ENCODE measurements around the gene TMEM214.
"Not testable (repeated sequence)": the region's sequence is repeated elsewhere in the genome, so short reads cannot be mapped to it uniquely, and the experiment has no call there.

Gene TMEM214

DNA sequence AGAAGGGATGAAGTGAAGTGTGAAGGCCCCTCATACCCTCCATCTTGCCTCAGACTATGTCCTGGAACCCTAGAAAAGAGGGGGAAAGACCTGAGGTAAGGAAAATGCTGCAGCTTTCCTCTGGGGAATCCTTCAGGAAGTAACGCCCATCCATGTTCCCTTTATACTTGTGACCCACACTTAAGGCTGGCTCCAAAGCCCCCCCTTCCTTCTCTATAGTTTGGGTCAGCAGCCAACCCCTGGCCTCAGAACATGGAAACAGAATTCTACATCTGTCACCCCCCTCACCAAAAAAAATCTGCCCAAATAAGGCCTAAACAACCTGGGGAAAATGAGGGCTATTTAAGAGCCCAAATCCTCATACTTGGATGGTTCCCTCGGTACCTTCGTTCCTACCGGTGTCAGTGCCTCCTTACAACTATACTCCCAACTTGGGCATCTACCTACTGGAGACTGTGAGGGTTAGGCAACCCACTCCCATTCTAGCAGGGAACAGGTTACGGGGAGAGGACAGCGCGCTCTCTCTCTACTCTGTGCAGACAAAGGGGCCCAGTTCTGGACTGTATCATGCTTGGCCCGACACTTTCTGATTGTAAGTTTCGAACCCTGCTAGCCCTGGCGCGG is 38.0 kb downstream of the TMEM214 start:
- DNase-seq, result no peak

DNA sequence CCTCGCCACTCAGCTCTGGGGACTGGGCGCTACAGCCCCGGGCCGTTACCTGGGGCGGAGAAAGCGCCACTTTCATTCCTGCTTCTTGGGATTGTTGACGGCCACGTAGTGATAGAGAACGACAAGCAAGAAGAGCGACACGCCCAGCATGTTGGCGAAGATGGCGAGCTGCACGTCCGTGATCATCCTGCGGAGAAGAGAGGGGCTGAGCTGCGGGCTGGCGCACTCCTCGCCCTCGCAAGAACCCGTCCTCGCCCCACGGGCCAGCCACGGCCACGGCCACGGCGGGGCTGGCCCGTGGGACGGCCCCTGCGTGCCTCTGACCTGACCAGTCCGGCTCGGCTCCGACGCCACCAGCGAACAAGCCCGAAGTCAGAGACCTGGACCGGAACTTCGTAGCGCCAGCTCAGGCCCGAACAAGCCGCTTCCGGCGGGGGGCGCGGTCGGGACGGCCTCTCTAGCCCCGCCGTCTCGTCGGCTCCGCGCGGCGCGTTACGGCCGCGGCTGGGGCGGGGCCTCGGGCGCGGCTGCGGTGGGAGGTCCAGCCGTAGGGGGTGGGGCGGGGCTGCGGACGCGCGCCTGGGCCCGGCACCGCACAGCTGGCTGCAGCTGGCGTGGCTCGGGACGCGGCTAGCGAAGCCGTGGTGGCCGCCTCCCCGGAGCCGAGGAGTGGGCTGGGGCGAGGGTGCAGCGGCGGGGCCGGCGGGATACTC is 38.7 kb downstream of the TMEM214 start, which contains the start of gene OST4:
TSS of gene OST4 (minus strand) at position 378 of the 713 bp plus-strand sequence.
- peak; percentile 95 for DNase-seq

DNA sequence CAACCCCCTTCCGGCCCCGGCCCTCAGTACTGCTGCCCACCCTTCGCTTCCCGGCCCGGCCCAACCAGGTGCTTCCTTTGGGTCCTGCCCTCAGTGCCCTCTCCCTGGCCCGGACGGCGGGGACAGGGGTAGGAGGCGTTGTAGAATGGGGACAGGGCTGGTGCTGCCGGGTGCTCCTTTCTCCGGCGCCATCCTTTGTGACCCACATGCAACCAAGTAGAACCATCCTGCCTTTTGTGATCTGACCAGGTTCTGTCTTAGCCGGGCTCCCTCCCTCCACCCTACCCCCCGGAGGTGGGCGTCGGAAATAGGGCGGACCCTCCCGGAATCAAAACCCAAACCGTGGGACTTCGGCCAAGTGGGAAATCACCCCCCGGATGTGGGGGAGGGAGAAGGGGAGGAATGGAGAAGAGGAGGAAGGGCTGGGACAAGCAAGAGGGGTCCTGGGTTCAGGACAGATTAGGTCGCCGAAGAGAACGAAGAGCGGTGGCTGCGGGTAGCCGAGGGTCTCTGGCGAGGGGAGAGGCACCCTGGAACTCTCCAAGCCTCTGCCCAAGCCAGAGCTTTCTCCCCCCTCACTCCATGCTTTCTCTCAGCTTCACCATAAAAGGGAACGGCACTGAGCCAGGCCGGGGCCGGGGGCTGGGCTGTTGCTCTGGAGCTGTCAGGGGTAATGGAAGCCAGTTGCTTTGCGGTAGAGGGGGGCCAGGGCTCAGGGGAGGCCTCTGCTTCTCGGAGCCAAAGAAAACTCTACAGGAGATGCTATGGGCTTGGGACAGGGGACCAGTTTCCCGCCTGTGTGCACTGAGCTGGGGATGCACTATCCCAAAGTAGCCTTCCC is 39.4 kb downstream of the TMEM214 start:
- peak; percentile 95 for DNase-seq

DNA sequence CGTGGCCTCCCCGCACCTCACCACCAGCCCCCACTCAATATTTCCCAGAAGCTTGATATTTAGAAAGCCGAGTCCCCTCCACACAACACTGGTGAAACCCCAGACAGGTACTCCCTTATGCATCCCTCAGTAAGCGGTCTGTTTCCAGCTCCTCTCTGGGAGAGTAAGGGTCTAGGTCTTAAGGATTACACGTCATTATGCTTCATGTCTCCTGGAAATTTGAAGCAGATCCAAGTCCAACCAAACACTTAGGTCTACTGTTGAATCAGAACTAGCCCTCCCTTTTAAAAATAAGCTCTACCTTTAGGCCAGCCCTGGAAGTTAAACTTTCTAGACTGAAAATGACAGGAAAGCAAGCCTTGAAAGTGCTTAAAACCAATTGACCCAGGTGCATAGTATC is 40.2 kb downstream of the TMEM214 start:
- peak; percentile 77 for DNase-seq

DNA sequence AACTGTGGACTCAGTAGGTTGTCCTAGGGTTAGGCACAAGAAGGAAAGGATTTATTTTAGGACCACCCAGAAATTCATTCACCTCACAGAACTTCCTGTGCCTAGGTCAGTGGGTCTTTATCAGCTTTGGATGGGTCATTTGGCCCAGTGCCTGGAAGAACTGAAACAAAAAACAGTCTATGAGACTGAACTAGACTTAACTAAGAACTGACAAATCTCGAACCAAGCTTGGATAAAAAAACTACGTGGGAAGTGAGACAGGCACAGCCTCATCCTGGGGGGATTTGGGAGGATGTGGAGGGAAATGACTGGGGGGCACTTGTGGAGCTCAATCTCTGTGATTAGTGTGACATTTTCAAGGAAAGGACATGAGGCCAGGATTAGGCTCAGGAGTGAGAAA is 41.0 kb downstream of the TMEM214 start:
- no peak for DNase-seq

DNA sequence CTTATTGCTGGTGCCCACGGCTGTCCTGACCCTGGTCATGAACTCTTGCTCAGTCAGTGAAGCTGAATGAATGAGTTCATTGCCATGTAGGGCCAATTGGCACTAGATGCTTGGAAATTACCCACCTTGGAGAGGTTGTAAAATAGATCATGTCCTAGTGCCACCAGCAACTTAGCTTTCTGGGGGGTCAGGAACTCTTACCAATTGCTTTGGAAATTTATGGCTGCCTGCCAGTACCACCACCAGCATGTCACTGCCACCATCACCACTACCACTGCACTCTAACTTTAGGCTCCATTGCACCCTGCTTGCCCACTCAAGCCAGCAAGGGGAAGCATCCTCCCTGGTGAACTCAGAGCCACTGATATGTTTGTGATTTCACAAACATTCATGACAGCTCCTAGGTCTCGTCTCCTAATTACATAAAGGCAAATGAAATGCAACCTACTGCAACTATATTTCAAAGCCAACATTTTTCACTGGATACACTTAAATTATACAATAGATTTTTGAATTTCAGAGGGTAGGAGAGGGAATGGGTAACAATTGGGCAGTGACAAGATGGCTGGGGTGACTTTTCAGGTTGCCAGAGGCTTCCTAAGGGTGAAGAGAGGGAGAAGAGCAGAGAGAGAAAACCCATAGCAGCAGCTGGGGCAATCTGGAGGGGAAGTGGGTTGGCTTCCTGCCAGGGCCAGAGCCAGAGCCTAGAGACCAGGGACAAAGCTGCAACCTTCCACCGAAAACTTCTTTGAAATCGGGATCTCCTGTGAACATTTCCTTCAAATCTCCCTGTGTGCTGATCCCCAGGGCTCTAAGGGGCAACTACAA is 42.2 kb downstream of the TMEM214 start:
- peak; percentile 44 for DNase-seq

DNA sequence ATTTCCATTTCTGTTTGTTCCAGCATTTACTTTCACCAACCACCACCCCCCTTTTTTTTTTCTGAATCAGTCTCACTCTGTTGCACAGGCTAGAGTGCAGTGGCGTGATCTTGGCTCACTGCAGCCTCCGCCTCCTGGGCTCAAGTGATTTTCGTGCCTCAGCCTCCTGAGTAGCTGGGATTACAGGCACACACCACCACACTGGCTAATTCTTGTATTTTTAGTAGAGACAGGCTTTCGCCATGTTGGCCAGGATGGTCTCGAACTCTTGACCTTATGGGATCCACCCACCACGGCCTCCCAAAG is 42.8 kb downstream of the TMEM214 start:
- DNase-seq, result not testable (repeated sequence)

DNA sequence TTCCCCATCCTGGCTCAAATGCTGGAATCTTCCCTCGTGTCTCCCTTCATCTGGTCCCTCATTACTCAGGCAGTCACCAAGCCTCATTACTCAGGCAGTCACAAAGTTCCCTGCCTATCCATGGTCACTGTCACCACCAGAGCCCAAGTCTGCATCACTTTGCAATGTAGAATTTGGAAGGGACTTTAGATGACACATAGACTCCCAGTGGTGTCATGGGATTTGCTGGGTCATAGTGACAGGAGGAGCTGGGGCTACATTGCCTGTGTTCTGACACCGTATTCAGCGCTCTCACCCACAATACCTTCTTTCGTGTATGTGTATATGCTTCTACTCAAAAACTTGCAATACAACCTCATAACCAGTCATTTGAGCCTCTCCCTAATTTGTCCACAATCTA is 43.6 kb downstream of the TMEM214 start:
- DNase-seq, result no peak

DNA sequence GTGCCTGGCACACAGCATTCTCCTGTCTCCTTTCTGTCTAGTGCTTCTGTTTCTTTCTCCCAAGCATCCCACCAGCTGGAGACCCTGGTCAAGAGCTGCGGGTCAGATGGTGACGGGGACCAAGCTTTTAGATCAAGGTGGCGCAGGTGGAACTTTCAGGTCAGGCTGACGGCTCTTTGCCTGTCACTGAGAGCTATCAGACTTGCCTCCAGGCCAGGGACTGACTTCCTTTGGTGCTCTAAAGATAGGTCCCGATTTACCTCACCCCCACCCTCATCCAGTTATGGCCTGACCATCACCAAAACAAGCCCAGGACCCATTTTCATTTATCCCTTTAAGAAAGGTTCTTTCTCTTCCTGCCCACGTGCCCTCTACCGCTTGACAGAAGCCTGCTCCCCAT is 44.5 kb downstream of the TMEM214 start:
- no peak for DNase-seq

DNA sequence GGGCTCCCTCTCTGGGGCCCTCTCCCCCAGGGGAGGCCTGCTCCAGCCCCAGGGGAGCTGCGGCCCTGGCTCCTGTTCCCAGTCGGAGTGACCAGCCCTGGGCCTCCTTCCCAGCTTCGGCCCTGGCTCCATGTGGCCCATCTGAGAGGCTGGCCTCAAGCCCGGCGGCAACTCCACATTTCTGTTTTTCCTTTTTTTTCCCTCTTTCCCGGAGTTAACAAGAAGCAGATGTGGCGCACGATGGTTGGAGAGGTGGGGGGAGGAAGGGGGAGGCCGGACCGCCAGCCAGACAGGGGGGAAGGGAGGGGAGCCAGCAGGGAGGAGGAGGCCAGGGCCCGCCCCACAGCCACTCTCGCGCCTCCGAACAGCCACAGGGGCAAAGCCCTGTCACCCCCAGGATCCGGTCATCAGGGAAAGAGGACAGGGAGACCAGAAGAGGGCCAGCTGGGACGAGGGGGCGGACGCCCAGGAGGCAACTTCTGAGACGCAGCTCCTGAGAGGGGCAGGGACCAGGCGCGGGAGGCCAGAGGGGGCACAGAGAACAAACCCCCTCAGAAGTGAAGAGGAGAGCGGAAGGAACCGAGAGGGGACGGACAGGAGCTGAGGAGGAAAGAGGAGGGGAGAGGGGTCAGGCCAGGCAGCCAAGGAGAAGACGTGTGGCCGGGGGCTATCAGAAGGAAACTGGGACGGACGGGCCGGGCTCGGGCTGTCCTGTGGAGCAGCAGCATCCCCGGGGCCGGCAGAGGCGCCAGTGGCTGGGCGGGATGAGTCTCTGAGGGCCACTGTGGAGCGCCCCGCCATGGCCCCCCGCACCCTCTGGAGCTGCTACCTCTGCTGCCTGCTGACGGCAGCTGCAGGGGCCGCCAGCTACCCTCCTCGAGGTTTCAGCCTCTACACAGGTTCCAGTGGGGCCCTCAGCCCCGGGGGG is 45.8 kb downstream of the TMEM214 start, which contains the start of gene EMILIN1:
TSS of gene EMILIN1 (plus strand) at position 349 of the 928 bp plus-strand sequence. CDS start at position 800, 451 bp downstream.
- DNase-seq, result peak; percentile 97

DNA sequence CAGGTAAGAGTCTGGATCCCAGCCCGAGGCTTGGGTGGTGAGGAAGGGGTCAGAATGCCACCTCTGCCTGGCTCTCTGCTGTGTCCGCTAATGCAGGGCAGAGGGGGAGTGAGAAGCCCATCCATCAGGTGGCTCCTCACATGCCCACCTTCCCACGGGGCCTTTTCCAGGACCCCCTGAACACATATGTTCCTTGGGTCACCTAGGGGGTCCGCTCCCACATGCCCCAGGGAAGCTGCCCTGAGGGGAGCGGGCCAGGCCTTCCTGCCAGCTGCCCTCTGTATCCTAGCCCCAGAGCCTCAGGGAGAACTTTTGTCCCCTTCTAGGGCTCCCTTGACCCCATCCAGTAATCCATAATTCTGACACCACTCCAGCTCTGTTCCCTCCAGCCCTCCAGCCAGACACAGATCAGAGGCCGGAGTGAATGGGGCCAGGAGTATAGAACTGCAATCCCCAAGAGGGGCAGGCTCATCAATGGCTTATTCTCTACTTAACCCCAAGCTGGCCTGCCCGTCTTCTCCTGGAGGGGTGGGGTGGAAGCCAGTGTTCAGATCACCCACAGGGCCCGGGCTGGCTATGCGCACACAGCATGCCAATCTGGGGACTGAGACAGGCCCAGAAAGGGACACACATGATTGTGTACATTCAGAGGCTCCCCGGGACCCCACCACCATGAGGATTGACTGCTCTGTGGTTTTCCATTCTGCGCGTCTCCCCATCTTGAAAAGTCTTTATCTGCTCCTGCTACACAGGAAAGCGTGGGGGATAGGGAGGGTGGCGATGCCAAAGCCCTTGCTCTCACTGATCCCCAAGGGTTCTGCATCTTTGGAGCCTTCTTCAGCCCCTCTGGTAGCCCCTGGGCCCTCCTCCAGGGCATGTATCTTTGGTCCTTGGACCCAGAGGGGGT is 46.7 kb downstream of the TMEM214 start:
- DNase-seq, result no peak

DNA sequence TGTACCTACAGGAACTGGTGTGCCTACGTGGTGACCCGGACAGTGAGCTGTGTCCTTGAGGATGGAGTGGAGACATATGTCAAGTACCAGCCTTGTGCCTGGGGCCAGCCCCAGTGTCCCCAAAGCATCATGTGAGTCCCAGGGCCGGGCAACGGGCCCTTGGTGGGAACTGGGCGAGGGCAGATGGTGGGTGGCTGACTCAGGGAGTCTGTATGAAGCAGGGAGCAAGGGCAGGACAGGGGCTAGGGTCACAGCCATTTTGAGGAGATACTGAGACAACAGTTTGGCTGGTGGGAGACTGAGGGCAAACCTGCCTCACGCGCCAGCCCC is 47.3 kb downstream of the TMEM214 start:
- no peak for DNase-seq

DNA sequence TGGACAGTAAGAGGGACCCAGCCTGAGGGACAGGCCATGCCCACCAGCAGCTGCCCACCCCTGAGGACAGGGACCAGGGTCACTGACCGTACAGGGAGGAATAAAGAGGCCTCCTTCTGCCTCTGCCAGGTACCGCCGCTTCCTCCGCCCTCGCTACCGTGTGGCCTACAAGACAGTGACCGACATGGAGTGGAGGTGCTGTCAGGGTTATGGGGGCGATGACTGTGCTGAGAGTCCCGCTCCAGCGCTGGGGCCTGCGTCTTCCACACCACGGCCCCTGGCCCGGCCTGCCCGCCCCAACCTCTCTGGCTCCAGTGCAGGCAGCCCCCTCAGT is 47.8 kb downstream of the TMEM214 start:
- DNase-seq, result no peak

DNA sequence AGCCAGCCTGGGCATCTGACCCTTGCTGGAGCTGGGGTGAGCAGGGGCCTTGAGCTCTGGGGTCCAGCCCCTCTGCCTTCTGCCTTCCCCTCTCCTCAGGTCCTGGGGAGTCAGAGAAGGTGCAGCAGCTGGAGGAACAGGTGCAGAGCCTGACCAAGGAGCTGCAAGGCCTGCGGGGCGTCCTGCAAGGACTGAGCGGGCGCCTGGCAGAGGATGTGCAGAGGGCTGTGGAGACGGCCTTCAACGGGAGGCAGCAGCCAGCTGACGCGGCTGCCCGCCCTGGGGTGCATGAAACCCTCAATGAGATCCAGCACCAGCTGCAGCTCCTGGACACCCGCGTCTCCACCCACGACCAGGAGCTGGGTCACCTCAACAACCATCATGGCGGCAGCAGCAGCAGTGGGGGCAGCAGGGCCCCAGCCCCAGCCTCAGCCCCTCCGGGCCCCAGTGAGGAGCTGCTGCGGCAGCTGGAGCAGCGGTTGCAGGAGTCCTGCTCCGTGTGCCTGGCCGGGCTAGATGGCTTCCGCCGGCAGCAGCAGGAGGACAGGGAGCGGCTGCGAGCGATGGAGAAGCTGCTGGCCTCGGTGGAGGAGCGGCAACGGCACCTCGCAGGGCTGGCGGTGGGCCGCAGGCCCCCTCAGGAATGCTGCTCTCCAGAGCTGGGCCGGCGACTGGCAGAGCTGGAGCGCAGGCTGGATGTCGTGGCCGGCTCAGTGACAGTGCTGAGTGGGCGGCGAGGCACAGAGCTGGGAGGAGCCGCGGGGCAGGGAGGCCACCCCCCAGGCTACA is 49.4 kb downstream of the TMEM214 start:
- no peak for DNase-seq

DNA sequence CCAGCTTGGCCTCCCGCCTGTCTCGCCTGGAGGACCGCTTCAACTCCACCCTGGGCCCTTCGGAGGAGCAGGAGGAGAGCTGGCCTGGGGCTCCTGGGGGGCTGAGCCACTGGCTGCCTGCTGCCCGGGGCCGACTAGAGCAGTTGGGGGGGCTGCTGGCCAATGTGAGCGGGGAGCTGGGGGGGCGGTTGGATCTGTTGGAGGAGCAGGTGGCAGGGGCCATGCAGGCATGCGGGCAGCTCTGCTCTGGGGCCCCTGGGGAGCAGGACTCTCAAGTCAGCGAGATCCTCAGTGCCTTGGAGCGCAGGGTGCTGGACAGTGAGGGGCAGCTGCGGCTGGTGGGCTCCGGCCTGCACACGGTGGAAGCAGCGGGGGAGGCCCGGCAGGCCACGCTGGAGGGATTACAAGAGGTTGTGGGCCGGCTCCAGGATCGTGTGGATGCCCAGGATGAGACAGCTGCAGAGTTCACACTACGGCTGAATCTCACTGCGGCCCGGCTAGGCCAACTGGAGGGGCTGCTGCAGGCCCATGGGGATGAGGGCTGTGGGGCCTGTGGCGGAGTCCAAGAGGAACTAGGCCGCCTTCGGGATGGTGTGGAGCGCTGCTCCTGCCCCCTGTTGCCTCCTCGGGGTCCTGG is 50.1 kb downstream of the TMEM214 start:
- no peak for DNase-seq

DNA sequence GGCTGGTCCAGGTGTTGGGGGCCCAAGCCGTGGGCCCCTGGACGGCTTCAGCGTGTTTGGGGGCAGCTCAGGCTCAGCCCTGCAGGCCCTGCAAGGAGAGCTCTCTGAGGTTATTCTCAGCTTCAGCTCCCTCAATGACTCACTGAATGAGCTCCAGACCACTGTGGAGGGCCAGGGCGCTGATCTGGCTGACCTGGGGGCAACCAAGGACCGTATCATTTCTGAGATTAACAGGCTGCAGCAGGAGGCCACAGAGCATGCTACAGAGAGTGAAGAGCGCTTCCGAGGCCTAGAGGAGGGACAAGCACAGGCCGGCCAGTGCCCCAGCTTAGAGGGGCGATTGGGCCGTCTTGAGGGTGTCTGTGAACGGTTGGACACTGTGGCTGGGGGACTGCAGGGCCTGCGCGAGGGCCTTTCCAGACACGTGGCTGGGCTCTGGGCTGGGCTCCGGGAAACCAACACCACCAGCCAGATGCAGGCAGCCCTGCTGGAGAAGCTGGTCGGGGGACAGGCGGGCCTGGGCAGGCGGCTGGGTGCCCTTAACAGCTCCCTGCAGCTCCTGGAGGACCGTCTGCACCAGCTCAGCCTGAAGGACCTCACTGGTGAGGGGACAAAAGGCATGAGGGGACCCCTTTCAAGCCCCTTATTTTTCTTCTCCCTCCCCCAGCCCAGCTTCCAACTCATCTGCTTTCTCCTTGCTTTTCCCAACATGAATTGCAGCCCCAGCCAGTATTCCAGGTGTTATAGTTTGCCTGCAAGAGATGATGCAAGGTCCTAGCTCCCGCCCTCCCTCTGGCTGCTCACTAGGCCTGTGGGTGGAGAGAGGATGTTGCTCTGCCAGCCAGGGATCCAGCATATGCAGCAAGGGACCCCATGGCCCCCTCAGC is 50.9 kb downstream of the TMEM214 start:
- no peak for DNase-seq

DNA sequence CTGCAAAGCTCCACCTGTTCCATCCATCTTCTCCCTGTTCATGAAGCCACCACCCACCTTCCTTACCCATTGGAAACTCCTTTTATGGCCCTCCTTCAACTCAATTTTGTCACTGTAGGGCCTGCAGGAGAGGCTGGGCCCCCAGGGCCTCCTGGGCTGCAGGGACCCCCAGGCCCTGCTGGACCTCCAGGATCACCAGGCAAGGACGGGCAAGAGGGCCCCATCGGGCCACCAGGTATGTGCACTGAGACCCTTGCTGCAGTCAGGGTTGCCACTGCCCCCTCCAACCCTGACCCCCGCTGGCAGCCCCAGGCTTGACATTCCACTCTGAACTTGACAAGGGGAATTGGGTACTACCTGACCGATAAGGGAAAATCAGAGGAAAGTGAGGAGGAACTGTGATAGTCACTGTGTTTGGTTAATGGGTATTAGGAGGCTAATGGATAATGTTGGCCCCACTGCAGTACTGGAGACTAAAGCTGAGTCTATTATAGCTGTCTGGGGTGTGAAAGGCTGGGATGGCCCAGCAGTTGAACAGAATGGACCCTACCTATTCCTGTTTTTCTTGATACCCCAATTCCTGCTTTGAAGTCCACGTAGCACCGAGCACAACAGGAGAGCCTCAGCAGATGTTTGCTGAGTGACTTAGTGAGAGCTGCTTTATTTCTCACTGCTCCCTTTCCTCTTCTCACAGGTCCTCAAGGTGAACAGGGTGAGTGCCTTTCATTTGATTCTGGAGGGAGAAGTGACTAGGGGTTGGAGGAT is 51.7 kb downstream of the TMEM214 start:
- no peak for DNase-seq

All from fibroblast of skin of abdomen (primary cell).